Lower leg skin (tissue), 3 donors: ENCODE results near the gene PTBP3.

Experiments used
- POLR2A ChIP-seq, 2 donors: fragments of 450-650 bp; IDR thresholded peaks; one replicate each; pipeline ENCODE4 v1.6.1; 2016 to 2017; ENCODE audit warnings: antibody characterized with exemption in 2 of 2, mild to moderate bottlenecking in 1 of 2, moderate library complexity in 1 of 2
- TF ChIP-seq, protein P1 (sequence below), 3 donors: fragments of 450-650 bp; IDR thresholded peaks; one replicate each; pipeline ENCODE4 v1.5.1; 2016; ENCODE audit warnings: antibody characterized with exemption in 3 of 3, mild to moderate bottlenecking in 3 of 3, moderate library complexity in 2 of 3

DNA sequence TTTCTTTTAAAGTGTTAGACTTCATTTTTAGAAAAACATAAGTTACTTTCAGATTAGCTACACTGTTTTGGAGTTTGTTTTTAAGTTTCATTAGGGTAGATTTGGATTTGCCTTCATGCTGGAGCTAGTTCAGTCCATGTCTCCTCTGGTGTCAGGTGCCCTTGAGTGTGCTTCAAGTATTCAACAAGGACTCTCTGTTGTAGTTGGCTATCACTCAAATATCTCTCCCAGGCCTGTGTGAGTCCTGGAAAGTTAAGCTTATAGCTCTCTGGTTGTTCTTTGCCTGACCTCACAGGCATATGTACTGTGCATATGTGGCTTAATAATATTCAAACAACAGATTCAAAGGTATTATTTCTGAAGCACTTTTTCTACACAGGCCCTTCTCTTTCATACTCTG is 45.4 kb downstream of the PTBP3 start:
- TF ChIP-seq, protein P1, sequence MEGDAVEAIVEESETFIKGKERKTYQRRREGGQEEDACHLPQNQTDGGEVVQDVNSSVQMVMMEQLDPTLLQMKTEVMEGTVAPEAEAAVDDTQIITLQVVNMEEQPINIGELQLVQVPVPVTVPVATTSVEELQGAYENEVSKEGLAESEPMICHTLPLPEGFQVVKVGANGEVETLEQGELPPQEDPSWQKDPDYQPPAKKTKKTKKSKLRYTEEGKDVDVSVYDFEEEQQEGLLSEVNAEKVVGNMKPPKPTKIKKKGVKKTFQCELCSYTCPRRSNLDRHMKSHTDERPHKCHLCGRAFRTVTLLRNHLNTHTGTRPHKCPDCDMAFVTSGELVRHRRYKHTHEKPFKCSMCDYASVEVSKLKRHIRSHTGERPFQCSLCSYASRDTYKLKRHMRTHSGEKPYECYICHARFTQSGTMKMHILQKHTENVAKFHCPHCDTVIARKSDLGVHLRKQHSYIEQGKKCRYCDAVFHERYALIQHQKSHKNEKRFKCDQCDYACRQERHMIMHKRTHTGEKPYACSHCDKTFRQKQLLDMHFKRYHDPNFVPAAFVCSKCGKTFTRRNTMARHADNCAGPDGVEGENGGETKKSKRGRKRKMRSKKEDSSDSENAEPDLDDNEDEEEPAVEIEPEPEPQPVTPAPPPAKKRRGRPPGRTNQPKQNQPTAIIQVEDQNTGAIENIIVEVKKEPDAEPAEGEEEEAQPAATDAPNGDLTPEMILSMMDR (IDR thresholded peaks at IDR 0.05) = no peak
- no peak for TF ChIP-seq POLR2A (IDR thresholded peaks at IDR 0.05)
